Retinal pigment epithelial cell (primary cell): ENCODE data around the gene KIF26A.

Source experiments
- DNase-seq: peaks from one replicate; pipeline ENCODE4 v3.0.0-alpha.2; 2010; ENCODE audit warnings: low read depth
- H3K4me3 ChIP-seq: 2 replicates; pipeline ENCODE4 v1.5.1; 2011; ENCODE audit warnings: mild to moderate bottlenecking, low read length, control low read depth, moderate library complexity
- CTCF ChIP-seq: conservative IDR thresholded peaks from 2 replicates; pipeline ENCODE4 v1.5.1; 2011; ENCODE audit warnings: low read depth, low read length, control low read depth, inconsistent platforms

KIF26A gene

GRCh38 chr14:104177411-104177810, 39.0 kb downstream of the KIF26A start:
- no peak for DNase-seq
- TF ChIP-seq CTCF = no peak
- no peak overlapping the region for H3K4me3 ChIP-seq

- H3K4me3 ChIP-seq = no peak overlapping the region
- no peak for TF ChIP-seq CTCF
- DNase-seq = no peak
Observed at GRCh38 chr14:104178279-104178678, 39.9 kb downstream of the KIF26A start.

- no peak for TF ChIP-seq CTCF
- H3K4me3 ChIP-seq = no peak overlapping the region
- no peak for DNase-seq
Observed at GRCh38 chr14:104179126-104179525, 40.7 kb downstream of the KIF26A start.

- DNase-seq = no peak
- no peak overlapping the region for H3K4me3 ChIP-seq
- no peak for TF ChIP-seq CTCF
Observed at GRCh38 chr14:104179564-104180129, 41.3 kb downstream of the KIF26A start.

- TF ChIP-seq CTCF = no peak
- H3K4me3 ChIP-seq = no peak overlapping the region
- no peak for DNase-seq
Observed at GRCh38 chr14:104180561-104181165, 42.3 kb downstream of the KIF26A start.

- TF ChIP-seq CTCF = no peak
- DNase-seq = no peak
- H3K4me3 ChIP-seq = no peak overlapping the region
Observed at GRCh38 chr14:104181761-104182530, 43.6 kb downstream of the KIF26A start.
